ENCODE data around the gene MTA3. TPM values are rescaled to one million over a fixed set of nuclear protein-coding genes. Genes with fewer than 3 reads are reported as not detected.
"Not testable (repeated sequence)": the region's sequence is repeated elsewhere in the genome, so short reads cannot be mapped to it uniquely, and the experiment has no call there.

MTA3 gene
- total RNA-seq, 1 donor = 34.1 TPM

- no peak for DNase-seq (ENCODE audit: low read depth)
- H3K4me3 ChIP-seq (ENCODE audit: low read depth, low read length) = no peak overlapping the region
- TF ChIP-seq, protein P1, sequence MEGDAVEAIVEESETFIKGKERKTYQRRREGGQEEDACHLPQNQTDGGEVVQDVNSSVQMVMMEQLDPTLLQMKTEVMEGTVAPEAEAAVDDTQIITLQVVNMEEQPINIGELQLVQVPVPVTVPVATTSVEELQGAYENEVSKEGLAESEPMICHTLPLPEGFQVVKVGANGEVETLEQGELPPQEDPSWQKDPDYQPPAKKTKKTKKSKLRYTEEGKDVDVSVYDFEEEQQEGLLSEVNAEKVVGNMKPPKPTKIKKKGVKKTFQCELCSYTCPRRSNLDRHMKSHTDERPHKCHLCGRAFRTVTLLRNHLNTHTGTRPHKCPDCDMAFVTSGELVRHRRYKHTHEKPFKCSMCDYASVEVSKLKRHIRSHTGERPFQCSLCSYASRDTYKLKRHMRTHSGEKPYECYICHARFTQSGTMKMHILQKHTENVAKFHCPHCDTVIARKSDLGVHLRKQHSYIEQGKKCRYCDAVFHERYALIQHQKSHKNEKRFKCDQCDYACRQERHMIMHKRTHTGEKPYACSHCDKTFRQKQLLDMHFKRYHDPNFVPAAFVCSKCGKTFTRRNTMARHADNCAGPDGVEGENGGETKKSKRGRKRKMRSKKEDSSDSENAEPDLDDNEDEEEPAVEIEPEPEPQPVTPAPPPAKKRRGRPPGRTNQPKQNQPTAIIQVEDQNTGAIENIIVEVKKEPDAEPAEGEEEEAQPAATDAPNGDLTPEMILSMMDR (IDR thresholded peaks at IDR 0.05; ENCODE audit: insufficient read depth, low read length) = no peak
Observed at GRCh38 chr2:42554392-42554791, 14.0 kb upstream of the MTA3 start.

DNA sequence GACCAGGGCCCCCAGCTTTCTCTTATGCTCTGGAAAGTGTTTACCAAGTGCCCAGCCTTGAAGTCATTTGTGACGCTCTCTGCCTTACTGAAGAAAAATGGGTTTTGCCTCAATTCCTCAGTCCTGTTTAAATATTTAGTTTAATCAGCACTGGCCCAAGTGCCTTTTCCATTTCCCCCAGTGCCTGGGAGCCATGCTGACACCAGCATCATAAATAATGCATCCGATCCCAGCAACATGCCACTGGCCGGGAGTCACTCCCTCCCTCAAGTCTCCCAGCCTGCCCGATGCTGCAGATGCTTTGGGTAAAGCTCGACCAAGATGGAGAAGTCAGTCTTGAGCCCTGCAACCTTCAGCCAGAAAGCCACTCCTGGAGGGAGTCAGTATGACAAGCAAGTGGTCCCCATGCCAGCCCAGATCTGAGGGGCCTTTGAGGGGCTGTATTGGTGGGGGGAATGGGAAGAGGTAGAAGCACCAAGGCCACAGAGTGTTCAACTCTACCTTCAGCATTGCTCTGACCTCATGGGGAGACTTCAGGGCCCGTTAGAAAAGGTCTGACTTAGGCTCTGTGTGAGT lies 12.0 kb upstream of the MTA3 start:
- TF ChIP-seq, protein P1 (IDR thresholded peaks at IDR 0.05; ENCODE audit: insufficient read depth, low read length) = no peak
- no peak for DNase-seq (ENCODE audit: low read depth)
- no peak overlapping the region for H3K4me3 ChIP-seq (ENCODE audit: low read depth, low read length)

DNA sequence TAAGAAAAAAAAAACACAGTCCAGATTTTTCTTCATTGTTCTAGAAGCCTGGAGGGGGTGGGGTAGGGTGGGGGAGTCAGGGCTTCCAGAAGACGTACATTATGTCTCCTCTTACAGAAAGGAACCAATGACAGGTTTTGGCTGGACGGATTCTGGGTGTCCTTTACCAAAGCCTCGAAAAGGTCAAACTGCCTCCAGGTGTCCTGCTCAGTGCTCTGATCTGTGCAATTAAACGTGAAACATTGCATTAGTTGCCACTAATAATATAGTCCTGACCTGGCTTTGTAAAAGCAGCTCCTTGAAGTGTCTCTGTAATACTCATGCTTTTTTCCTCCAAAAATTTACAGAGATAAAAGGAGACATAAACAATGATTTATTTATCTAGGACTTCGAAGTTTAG lies 11.1 kb upstream of the MTA3 start:
- TF ChIP-seq, protein P1 (IDR thresholded peaks at IDR 0.05; ENCODE audit: insufficient read depth, low read length) = no peak
- no peak for DNase-seq (ENCODE audit: low read depth)
- H3K4me3 ChIP-seq (ENCODE audit: low read depth, low read length) = no peak overlapping the region

- TF ChIP-seq, protein P1 (IDR thresholded peaks at IDR 0.05; ENCODE audit: insufficient read depth, low read length) = no peak
- H3K4me3 ChIP-seq (ENCODE audit: low read depth, low read length) = no peak overlapping the region
- DNase-seq (ENCODE audit: low read depth) = no peak
Observed at GRCh38 chr2:42558827-42559226, 9.6 kb upstream of the MTA3 start.

GRCh38 chr2:42560133-42560532 lies 8.3 kb upstream of the MTA3 start:
- not testable (repeated sequence) for H3K4me3 ChIP-seq (ENCODE audit: low read depth, low read length); DNase-seq (ENCODE audit: low read depth)

DNA sequence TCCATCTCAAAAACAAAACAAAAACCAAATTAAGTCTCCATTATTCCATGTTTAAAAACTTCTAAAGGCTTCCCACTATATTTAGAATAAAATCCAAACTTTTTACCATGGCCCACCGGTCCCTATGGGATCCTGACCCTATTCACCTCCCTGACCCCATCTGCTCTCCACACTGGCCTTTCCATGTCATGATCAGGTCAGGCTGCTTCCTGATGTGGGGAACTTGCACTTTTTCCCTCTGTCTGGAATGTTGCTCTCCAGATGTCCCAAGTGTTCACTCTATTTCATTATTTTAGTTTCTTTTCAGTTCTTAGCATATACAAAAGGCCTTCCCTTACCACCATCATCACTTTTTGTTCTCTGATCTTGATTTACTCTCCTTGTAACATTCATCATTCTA lies 7.5 kb upstream of the MTA3 start:
- no peak overlapping the region for H3K4me3 ChIP-seq (ENCODE audit: low read depth, low read length)
- DNase-seq (ENCODE audit: low read depth) = no peak
- TF ChIP-seq, protein P1 (IDR thresholded peaks at IDR 0.05; ENCODE audit: insufficient read depth, low read length) = no peak

GRCh38 chr2:42562474-42563144 lies 5.8 kb upstream of the MTA3 start:
- no peak for DNase-seq (ENCODE audit: low read depth)
- H3K4me3 ChIP-seq (ENCODE audit: low read depth, low read length) = no peak overlapping the region
- TF ChIP-seq, protein P1 (IDR thresholded peaks at IDR 0.05; ENCODE audit: insufficient read depth, low read length) = no peak
